Subcutaneous adipose tissue (tissue), 4 donors: ENCODE results near the gene CEACAM5. TPM values are rescaled to one million over a fixed set of nuclear protein-coding genes. Genes with fewer than 3 reads are reported as not detected.

ENCODE experiments used
- total RNA-seq, 4 donors: library from RNA; depleted of rRNA; stranded (reverse); fragments of >200 nt; gene quantifications; one replicate each; pipeline ENCODE4 v1.1.0, GENCODE V29; 2016
- TF ChIP-seq, protein P1 (sequence below): fragments of 450-650 bp; IDR thresholded peaks from one replicate; pipeline ENCODE4 v1.5.1; 2016; ENCODE audit warnings: low read depth, mild to moderate bottlenecking, control low read depth, antibody characterized with exemption, moderate library complexity

CEACAM5 gene
- total RNA-seq = 1 to 10 TPM in 1 of 4 donors, under 1 TPM in 1, not detected in 2; 0.17 to 1.6 TPM

DNA sequence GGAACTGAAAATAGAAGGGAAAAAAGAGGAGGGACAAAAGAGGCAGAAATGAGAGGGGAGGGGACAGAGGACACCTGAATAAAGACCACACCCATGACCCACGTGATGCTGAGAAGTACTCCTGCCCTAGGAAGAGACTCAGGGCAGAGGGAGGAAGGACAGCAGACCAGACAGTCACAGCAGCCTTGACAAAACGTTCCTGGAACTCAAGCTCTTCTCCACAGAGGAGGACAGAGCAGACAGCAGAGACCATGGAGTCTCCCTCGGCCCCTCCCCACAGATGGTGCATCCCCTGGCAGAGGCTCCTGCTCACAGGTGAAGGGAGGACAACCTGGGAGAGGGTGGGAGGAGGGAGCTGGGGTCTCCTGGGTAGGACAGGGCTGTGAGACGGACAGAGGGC is at the start of gene CEACAM5:
CEACAM5 (plus strand) TSS at position 146 of the 400 bp plus-strand sequence; CDS start at position 252, 106 bp downstream.
- TF ChIP-seq, protein P1, sequence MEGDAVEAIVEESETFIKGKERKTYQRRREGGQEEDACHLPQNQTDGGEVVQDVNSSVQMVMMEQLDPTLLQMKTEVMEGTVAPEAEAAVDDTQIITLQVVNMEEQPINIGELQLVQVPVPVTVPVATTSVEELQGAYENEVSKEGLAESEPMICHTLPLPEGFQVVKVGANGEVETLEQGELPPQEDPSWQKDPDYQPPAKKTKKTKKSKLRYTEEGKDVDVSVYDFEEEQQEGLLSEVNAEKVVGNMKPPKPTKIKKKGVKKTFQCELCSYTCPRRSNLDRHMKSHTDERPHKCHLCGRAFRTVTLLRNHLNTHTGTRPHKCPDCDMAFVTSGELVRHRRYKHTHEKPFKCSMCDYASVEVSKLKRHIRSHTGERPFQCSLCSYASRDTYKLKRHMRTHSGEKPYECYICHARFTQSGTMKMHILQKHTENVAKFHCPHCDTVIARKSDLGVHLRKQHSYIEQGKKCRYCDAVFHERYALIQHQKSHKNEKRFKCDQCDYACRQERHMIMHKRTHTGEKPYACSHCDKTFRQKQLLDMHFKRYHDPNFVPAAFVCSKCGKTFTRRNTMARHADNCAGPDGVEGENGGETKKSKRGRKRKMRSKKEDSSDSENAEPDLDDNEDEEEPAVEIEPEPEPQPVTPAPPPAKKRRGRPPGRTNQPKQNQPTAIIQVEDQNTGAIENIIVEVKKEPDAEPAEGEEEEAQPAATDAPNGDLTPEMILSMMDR = no peak

DNA sequence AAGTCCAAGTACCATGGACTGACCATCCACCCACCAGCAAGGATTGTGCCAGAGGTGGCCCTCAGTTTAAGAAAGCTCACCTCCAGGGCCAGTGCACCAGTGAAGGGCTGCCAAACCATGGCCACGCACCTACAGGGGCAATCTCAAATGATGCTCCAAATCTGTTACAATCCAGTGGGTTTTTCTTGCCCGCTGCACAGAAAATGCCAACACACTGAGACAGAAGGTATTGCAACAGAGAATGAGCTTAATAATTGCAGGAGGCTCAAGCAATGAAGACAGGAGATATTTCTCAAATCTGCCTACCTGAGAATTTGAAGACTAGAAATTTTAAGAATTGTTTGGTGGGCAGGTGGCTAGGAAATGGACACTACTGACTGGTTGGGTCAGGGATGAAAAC is 42.4 kb upstream of the CEACAM5 start:
- TF ChIP-seq, protein P1 = no peak

DNA sequence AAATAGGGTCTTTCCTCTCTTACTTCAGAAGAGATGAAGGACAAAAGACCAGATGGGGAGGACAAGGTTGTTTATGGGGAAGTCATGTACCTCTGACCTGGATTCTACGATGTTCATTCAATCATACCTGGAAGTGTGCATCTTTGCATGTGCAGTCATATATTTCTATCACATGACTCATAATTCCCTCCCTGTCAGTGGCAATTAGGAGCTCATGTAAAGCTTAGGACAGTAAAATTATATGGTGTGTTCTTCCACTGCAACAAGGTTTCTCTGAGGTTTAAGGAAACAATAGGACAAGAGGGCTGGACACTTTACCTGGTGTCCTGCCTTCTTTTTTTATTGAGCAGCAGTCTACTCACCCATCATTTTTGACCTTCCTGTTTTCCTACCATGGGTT is 40.1 kb upstream of the CEACAM5 start:
- TF ChIP-seq, protein P1 = no peak

DNA sequence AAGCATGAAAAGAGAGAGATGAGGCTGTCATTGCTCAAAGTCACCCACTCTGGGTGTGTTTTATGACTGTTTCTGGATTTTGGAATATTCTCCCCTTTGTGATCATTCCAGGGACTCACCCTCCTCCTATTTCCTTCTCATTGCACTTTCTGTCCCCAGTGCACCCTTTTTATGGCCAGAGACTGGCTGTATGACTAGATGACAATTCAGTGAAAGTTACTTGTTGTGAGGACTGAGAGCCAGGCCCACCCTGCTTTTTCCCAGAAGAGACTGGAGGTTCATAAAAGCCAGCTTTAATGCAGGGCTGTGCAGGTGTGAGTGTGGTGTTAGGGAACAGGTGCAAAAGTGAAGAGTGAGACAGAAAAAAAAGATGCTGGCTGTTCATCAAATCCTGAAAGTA is 37.7 kb upstream of the CEACAM5 start:
- TF ChIP-seq, protein P1 = no peak

DNA sequence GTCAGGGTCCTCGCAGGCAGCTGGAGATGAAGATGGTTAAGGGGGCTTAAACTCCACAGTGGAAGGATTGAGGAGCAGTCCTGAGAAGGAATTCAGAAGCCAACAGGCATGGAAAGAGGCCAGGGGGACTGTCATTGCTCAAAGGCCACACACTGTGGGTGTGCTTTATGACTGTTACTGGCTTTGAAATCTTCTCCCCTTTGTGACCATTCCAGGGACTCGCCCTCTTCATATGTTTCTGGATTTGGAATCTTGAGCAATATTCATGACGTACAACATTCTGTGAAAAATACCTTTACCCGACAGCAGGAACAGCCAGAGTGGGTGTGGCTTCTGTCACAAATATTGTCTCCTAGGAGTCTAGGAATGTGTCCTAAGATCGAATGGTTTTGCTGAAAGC is 36.9 kb upstream of the CEACAM5 start:
- TF ChIP-seq, protein P1 = no peak

DNA sequence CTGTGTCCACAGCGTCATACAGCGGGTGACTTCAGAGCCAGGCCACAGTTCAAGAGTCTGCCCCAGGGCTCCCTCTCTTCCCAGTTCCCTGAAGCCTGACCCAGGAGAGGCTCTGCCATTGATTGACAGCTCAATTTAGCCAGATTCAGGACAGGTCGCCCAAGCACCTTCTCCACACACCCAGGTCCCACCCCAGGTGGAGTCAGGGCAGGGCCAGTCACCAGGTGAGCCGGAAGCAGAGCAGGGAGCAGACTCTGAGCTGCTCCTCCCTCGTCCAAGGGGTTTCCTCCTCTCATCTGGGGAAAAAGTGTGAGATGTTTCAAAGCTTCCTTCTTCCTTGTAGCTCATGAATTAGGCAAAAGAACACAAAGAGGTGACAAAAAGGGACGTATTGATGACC is 26.0 kb upstream of the CEACAM5 start:
- TF ChIP-seq, protein P1 = no peak

DNA sequence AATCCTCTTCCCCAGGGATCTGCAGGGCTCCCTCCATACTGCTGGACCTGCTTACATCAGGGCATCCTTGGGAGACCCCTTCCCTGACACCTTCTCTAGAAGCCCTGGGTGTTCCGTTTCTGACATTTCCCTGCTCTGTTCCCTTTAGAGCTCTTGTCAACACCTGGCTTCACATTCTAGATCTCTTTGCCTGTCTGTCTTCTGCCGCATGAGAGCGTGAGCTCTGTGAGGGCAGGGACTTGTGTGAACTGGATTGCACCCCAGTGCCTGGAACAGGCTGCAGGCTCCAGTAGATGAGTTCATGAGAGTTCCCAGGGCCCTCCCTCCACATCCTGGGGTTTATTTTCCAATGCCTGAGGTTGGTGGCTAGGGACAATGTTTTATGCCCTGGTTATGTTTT is 21.0 kb upstream of the CEACAM5 start:
- TF ChIP-seq, protein P1 = no peak

DNA sequence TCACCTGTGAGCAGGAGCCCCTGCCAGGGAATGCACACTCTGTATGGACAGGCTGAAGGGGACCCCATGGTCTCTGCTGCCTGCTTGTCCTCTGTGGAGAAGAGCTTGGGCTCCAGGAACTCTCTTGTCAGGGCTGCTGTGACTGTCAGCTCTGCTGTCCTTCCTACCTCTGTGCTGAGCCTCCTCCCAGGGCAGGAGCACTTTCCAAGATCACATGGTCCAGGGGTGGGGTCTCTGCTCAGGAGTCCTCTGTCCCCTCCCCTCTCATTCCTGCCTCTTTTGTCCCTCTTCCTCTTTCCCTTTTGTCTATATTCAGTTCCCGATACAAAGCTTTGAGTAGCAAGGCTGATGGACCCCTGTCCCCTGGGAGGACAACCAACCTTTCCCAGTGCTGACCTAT is 20.3 kb upstream of the CEACAM5 start, which contains the start of gene CEACAM7:
CEACAM7 (minus strand) TSS at position 173 of the 400 bp plus-strand sequence; CDS start at position 68, 105 bp downstream.
- TF ChIP-seq, protein P1 = no peak
